ELF-1 (cell line): ENCODE measurements around the gene ST6GALNAC1.
"Not testable (repeated sequence)": the region's sequence is repeated elsewhere in the genome, so short reads cannot be mapped to it uniquely, and the experiment has no call there.

ENCODE experiments used
- DNase-seq: peaks from one replicate; pipeline ENCODE4 v3.0.0-alpha.2; 2016; ENCODE audit warnings: low read depth, low spot score

ST6GALNAC1 gene

DNA sequence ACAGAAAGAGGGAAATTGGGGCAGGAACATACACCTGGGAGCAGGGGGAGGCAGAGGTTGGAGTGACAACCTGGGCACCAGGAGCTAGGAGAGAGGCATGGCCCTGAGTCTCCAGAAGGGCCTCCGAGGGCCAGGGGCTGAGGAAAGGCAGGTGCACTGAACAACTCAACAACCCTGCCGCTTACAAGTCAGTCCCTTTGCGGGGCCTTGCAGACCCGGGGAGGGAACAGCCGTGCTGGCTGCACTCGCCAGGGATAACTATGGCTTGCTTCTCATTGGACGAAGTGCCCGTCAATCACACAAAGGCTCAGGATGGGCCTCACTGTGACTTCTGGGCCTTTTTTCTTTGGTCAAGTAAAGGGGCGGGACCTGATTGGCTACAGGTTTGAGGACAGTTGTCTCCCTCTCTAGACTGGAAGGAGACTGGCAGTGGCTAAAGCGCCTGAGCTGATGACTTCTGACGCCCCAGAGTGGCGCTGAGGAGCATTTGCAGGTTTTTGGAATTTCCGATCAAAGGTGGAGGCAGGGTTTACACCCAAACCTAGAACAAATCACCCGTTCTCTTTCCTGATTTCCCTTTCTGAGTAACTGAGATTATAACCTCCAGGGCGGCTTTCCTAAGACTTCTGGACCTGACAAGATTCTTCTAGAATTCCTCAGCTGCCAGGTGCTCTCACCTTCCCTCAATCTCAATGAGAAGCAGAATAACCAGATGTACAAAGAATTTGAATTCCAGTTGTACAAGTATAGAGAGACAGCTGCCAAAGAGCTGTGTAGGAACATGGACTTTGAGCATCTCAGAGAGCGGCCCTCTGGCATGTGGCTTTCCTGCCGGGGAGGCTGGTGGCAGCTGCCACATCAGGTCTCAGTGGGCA lies 30.3 kb downstream of the ST6GALNAC1 start:
- peak; percentile 85 for DNase-seq

DNA sequence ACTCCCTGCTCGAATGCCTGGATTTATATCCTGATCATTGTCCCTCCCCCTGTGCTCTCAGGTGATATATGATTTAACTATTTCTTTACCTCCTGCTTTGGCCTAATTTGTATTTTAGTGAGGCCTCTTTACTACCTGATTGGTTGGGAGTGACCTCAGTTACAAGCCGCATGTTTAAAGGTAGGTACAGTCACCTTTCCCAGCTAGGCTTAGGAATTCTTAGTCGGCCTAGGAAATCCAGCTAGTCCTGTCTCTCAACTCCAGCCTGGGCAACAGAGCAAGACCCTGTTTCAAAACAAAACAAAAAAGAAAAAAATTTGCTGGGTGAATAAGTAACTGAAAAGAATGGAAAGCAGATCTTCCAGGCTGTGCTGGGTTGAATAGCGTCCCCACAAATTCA lies 31.1 kb downstream of the ST6GALNAC1 start:
- no peak for DNase-seq

GRCh38 chr17:76611758-76612157 lies 31.8 kb downstream of the ST6GALNAC1 start:
- no peak for DNase-seq

DNA sequence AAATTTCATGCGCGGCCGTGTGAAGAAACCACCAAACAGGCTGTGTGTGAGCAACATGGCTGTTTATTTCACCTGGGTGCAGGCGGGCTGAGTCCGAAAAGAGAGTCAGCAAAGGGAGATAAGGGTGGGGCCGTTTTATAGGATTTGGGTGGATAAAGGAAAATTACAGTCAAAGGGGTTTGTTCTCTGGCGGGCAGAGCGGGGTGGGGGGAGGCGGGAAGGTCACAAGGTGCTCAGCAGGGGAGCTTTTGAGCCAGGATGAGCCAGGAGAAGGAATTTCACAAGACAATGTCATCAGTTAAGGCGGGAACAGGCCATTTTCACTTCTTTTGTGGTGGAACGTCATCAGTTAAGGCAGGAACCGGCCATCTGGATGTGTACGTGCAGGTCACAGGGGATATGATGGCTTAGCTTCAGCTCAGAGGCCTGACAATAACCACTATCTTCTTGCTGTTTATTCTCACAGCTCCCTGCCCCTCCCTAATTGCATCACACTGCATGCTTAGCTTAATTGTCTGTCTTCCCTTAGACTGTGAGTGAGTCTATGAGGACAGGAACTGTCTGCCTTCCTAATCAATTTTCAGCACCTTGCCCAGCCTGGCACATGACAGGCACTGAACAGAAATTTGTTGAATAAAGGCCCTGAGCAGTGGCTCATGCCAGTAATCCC lies 32.3 kb downstream of the ST6GALNAC1 start:
- not testable (repeated sequence) for DNase-seq

GRCh38 chr17:76606685-76607084 lies 36.9 kb downstream of the ST6GALNAC1 start:
- not testable (repeated sequence) for DNase-seq

DNA sequence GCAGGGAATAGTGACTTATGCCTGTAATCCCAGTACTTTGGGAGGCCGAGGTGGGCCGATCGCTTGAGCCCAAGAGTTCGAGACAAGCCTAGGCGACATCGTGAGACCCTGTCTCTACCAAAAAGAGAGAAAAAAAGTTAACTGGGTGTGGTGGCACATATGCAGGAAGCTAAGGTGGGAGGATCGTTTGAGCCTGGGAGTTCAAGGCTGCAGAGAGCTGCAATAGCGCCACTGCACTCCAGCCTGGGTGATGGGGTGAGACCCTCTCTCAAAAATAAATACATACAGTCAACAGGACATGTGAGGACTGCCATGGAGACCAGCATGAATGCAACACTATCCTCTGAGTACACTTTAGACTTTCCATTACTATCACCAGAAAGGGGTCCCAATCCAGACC lies 42.5 kb downstream of the ST6GALNAC1 start:
- DNase-seq: no peak

DNA sequence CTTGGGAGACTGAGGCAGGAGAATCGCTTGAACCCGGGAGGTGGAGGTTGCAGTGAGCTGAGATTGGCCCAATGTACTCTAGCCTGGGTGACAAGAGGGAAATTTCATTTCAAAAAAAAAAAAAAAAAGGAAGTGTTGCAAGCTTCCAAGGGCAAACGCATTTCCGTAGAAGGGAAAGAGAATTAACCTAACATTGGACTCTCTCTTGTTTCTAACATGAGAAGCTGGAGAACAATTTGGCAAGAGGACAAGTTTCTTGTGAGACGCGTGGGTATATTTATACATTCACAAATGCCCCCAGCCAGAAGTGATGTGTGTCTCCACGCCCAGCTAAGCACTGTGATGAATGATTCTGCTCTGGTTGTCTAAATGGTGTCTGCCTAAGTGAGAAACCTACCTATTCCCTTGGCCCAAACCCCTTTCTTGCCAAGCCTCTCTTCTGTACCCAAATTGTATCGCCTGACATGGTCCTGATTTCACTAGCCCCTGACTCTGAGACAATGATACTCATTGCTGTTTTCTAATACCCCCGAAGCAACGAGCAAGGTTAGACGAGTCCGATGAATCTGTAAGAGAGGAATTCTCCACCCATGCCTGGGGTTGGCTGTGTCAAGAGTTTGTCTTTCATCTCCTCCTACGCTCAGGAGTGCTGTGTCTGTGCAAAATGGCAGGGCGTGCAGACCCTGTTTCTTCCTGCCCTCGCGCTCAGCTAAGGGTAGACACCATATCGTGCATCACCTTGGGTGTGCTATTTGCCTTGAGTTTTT lies 43.7 kb downstream of the ST6GALNAC1 start:
- DNase-seq: no peak

DNA sequence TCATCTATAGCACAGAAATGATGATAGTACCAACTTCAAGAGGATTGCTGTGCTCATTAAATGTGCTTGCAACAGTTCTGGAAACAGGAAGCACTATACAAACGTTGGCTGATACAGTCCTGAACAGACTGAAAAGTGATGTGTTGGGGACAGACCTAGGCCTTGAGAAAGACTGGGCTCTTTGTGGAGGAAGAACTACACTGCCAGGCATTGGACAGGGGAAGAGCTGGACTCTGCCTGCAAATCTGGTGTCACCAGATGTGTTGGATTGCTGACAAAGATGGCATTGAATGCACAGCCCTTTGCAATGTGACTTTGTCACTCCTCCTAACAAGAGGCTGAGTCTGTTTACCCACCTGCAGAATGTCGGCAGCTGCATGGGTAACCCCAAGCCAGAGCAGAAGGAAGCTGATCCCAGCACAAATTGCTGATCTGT lies 45.5 kb downstream of the ST6GALNAC1 start:
- no peak for DNase-seq

- no peak for DNase-seq
Observed at GRCh38 chr17:76597156-76598003, 46.2 kb downstream of the ST6GALNAC1 start.

DNA sequence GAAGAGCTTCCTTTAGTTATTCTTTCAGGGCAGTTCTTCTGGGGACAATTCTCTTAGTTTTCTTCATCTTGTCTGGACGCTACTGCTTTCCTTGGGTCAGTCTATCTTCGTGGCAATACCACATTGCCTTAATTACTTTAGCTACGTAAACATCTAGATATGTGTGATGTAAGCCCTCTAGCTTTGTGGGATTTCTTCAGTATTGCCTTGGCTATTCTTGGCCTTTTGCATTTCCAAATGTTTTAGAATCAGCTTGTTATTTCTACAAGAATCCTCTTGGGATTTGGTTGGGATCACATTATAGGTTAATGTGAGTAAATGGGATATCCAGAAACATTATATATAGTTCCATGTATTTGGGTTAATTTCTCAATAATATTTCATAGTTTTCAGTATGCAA lies 48.9 kb downstream of the ST6GALNAC1 start:
- no peak for DNase-seq

GRCh38 chr17:76593959-76594358 lies 49.6 kb downstream of the ST6GALNAC1 start:
- no peak for DNase-seq

GRCh38 chr17:76593384-76593826 lies 50.2 kb downstream of the ST6GALNAC1 start:
- no peak for DNase-seq

- DNase-seq: no peak
Observed at GRCh38 chr17:76588182-76588581, 55.4 kb downstream of the ST6GALNAC1 start.

GRCh38 chr17:76586741-76587487 lies 56.6 kb downstream of the ST6GALNAC1 start:
- peak; percentile 63 for DNase-seq

GRCh38 chr17:76585649-76586593 lies 57.6 kb downstream of the ST6GALNAC1 start, which contains the start of gene ST6GALNAC2:
Gene ST6GALNAC2, minus strand, starts transcription at chr17:76585860. Its CDS starts 52 bp downstream, at chr17:76585808.
- DNase-seq: peak; percentile 71

GRCh38 chr17:76585033-76585648 lies 58.4 kb downstream of the ST6GALNAC1 start:
- peak; percentile 35 for DNase-seq

DNA sequence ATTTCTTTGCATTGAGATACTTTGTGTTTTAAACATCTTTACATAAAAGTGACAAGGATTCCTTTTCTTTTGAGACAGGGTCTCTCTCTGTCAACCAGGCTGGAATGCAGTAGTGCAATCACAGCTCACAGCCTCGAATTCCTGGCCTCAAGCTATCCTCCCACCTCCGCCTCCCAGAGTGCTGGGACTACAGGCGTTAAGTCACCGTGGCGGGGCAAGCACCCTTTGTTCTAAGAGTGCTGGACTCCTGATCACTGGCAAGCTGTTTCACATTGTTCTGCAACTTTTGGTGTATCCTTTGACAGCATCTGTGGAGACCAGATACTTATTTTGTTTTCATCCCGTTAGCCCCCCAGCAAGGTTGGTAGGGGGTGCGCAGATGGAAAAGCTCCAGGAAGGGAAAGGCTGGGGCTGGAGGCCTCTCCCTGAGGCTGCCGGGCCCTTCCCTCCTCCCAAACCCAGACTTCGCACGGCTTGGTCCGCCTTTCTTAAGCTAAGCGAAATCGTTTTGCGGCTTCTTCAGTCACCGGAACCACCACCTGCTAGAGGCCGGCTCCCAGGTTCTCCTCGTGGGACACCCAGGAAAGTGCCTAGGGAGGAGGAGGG lies 59.0 kb downstream of the ST6GALNAC1 start:
- DNase-seq: peak; percentile 83

- no peak for DNase-seq
Observed at GRCh38 chr17:76582660-76583059, 60.9 kb downstream of the ST6GALNAC1 start.
